OCI-LY3 (cell line): ENCODE measurements around the gene TNPO1.

Experiments
- H2AFZ ChIP-seq: fragments of 200-600, 300-600 bp; shearing (Covaris generic); 2 replicates; pipeline ENCODE4 v1.6.0; 2014; ENCODE audit warnings: antibody characterized with exemption, low read depth, low read length
- H3K27ac ChIP-seq: fragments of 200-600, 300-600 bp; sonication (generic); 2 replicates; pipeline ENCODE4 v1.5.1; 2014; ENCODE audit warnings: mild to moderate bottlenecking, low read length, moderate library complexity, mixed read lengths
- H3K27me3 ChIP-seq: fragments of 200-600, 300-600 bp; sonication (generic); 2 replicates; pipeline ENCODE4 v1.6.1; 2014; ENCODE audit warnings: low read depth, low read length, mixed read lengths
- H3K36me3 ChIP-seq: fragments of 200-600, 300-600 bp; sonication (generic); replicated peaks from 2 replicates; pipeline ENCODE3; 2014; ENCODE audit warnings: low read depth, low read length, mixed read lengths
- H3K4me1 ChIP-seq: fragments of 300-600, 200-600 bp; sonication (generic); 2 replicates; pipeline ENCODE4 v1.6.1; 2014; ENCODE audit warnings: low read length, mixed read lengths
- H3K4me2 ChIP-seq: fragments of 200-600, 300-600 bp; sonication (generic); 2 replicates; pipeline ENCODE4 v1.6.1; 2014; ENCODE audit warnings: low read length, mixed read lengths
- H3K4me3 ChIP-seq: fragments of 300-600, 200-600 bp; sonication (generic); 2 replicates; pipeline ENCODE4 v1.5.1; 2014; ENCODE audit warnings: antibody characterized with exemption, mild to moderate bottlenecking, low read length, moderate library complexity
- H3K79me2 ChIP-seq: fragments of 300-600, 200-600 bp; shearing (Covaris generic); 2 replicates; pipeline ENCODE4 v1.6.1; 2014; ENCODE audit warnings: mild to moderate bottlenecking, low read length, mixed read lengths
- H3K9ac ChIP-seq: fragments of 300-600, 200-600 bp; shearing (Covaris generic); 2 replicates; pipeline ENCODE4 v1.6.0; 2014; ENCODE audit warnings: mild to moderate bottlenecking, low read length, moderate library complexity
- H3K9me3 ChIP-seq: fragments of 200-600, 300-600 bp; shearing (Covaris generic); 2 replicates; pipeline ENCODE4 v1.6.1; 2014; ENCODE audit warnings: low read length, mixed read lengths; ENCODE audit not compliant: insufficient read depth
- H4K20me1 ChIP-seq: fragments of 200-600, 300-600 bp; sonication (generic); 2 replicates; pipeline ENCODE4 v1.6.1; 2016; ENCODE audit warnings: low read length, mixed read lengths; ENCODE audit not compliant: insufficient read depth
- CTCF ChIP-seq: fragments of 200-600, 300-600 bp; sonication (generic); IDR thresholded peaks from 2 replicates; pipeline ENCODE4 v1.5.1; 2014; ENCODE audit warnings: antibody characterized with exemption, low read length, low read depth
- EZH2phosphoT487 ChIP-seq: fragments of 200-600 bp; shearing (Covaris generic); IDR thresholded peaks from 2 replicates; pipeline ENCODE4 v1.6.1; 2018; ENCODE audit warnings: antibody characterized with exemption, mixed run types, low read depth

The TNPO1 gene

DNA sequence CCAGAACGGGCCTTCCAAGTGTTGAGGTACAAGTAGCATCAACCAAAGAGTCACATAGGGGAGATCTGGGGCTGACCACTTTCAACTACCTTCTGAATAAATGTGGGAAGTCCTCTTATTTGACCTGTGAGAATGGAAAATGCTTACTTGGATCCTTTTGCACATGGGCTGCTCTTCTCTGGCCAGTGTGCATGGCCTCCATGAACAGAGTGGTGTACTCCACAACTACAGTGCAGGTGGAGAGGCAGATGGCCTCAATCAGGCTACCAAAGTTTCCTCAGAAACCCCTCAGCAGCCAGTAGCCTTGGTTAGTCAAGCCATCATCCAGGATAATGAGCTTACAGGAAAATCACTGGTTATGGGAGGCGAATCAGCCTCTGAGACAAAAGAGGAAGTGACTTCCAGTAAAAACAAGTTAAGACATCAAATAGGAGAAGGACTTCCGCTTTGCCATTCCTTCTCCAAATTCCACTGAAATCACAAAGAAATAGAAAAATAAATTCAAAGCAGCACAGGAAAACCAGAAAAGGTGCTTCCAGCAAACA is 121.1 kb downstream of the TNPO1 start:
- Histone ChIP-seq H3K4me3 (no peak overlapping the region), H3K9ac (no peak overlapping the region), H3K36me3 (no peaks in the 10 kb centered on the region), H3K4me1 (peaks cover 5% of the 10 kb centered on the region; the same call in 1 of the 2 replicates), H3K4me2 (no peak overlapping the region), H3K9me3 (no peaks in the 10 kb centered on the region), H3K79me2 (no peaks in the 10 kb centered on the region), H4K20me1 (no peaks in the 10 kb centered on the region), H3K27me3 (peaks cover 4% of the 10 kb centered on the region; the same call in 1 of the 2 replicates), H3K27ac (no peak overlapping the region), H2AFZ (no peak overlapping the region)
- TF ChIP-seq EZH2phosphoT487, result no peak
- TF ChIP-seq CTCF, result no peak

DNA sequence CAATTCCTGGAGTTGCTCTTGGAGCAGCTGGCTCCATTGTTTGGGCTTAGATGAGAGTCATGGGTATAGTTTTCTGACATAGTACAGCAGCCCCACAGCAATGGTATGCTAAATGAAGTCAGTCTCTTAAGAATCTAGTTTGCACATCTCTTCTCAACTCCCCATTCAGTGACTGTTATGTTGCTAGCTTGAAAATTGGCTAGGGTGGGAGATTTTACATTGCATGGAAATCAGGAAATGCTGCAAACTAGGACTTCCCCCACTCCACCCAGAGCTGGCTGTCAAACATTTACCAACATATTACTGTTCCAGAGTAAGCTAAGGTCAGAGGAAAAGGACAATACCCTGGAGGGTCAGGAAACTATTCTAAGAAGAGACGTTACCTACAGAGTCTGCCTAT is 121.7 kb downstream of the TNPO1 start:
- H3K9me3 ChIP-seq, result no peaks in the 10 kb centered on the region
- no peak for TF ChIP-seq EZH2phosphoT487
- H3K4me2 ChIP-seq, result no peak overlapping the region
- peaks cover 5% of the 10 kb centered on the region; the same call in 1 of the 2 replicates for H3K4me1 ChIP-seq
- H3K9ac ChIP-seq, result no peak overlapping the region
- no peaks in the 10 kb centered on the region for H3K79me2 ChIP-seq
- peaks cover 4% of the 10 kb centered on the region; the same call in 1 of the 2 replicates for H3K27me3 ChIP-seq
- H3K27ac ChIP-seq, result no peak overlapping the region
- H3K4me3 ChIP-seq, result no peak overlapping the region
- no peak overlapping the region for H2AFZ ChIP-seq
- no peaks in the 10 kb centered on the region for H4K20me1 ChIP-seq
- H3K36me3 ChIP-seq, result no peaks in the 10 kb centered on the region

- Histone ChIP-seq H3K4me1 (peaks cover 5% of the 10 kb centered on the region; the same call in 1 of the 2 replicates), H2AFZ (no peak overlapping the region), H3K36me3 (no peaks in the 10 kb centered on the region), H3K9ac (no peak overlapping the region), H3K79me2 (no peaks in the 10 kb centered on the region), H3K9me3 (no peaks in the 10 kb centered on the region), H4K20me1 (no peaks in the 10 kb centered on the region), H3K4me3 (no peak overlapping the region), H3K27me3 (peaks cover 4% of the 10 kb centered on the region; the same call in 1 of the 2 replicates), H3K27ac (no peak overlapping the region), H3K4me2 (no peak overlapping the region)
- TF ChIP-seq EZH2phosphoT487, result no peak
Measured at GRCh38 chr5:72940082-72940481, 123.6 kb downstream of the TNPO1 start.

- TF ChIP-seq CTCF (no peak), EZH2phosphoT487 (no peak)
- Histone ChIP-seq H4K20me1 (no peaks in the 10 kb centered on the region), H3K4me1 (peaks cover 5% of the 10 kb centered on the region; the same call in 1 of the 2 replicates), H3K27me3 (peaks cover 4% of the 10 kb centered on the region; the same call in 1 of the 2 replicates), H2AFZ (no peak overlapping the region), H3K36me3 (no peaks in the 10 kb centered on the region), H3K4me2 (no peak overlapping the region), H3K27ac (no peak overlapping the region), H3K4me3 (no peak overlapping the region), H3K9me3 (no peaks in the 10 kb centered on the region), H3K79me2 (no peaks in the 10 kb centered on the region), H3K9ac (no peak overlapping the region)
Measured at GRCh38 chr5:72943307-72943706, 126.8 kb downstream of the TNPO1 start.

DNA sequence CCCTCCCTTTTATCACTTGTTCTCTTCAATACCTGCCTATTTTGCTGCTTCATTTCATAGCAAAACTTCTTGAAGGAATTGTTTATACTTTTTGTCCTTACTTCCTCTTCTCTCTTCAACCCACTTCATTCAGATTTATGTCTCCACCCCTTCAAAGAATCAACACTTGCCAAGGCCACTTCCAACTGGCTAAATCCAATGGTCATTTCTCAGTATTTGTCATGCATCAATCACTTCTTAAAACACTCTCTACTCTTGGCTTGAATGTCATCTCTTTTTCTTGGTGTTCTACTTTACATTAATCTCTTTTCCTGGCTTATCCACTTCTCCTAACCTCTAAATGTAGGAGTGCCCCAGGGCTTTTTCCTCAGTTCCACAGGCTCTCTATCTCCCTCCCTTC is 131.0 kb downstream of the TNPO1 start:
- H2AFZ ChIP-seq, result no peak overlapping the region
- H3K4me3 ChIP-seq, result no peak overlapping the region
- TF ChIP-seq EZH2phosphoT487 (no peak), CTCF (no peak)
- no peaks in the 10 kb centered on the region for H3K9me3 ChIP-seq
- H3K27ac ChIP-seq, result no peak overlapping the region
- no peaks in the 10 kb centered on the region for H4K20me1 ChIP-seq
- peaks cover 12% of the 10 kb centered on the region for H3K4me1 ChIP-seq
- no peaks in the 10 kb centered on the region for H3K36me3 ChIP-seq
- no peaks in the 10 kb centered on the region for H3K27me3 ChIP-seq
- H3K9ac ChIP-seq, result no peak overlapping the region
- H3K4me2 ChIP-seq, result no peak overlapping the region
- no peaks in the 10 kb centered on the region for H3K79me2 ChIP-seq
